Glutamatergic neuron (in vitro differentiated cells): Measurements from ENCODE around the gene TIPRL. TPM values are rescaled to one million over a fixed set of nuclear protein-coding genes. Genes with fewer than 3 reads are reported as not detected.

Experiments
- DNase-seq: peaks from one replicate; pipeline ENCODE4 v3.0.0; 2022
- H3K27ac Mint-ChIP-seq: one replicate; pipeline ENCODE4 v1.8.0; 2020; ENCODE audit warnings: mild to moderate bottlenecking, mixed read lengths, inconsistent platforms; ENCODE audit not compliant: unreplicated experiment
- H3K27me3 Mint-ChIP-seq: one replicate; pipeline ENCODE4 v1.8.0; 2020; ENCODE audit warnings: mild to moderate bottlenecking, moderate library complexity, mixed read lengths, inconsistent platforms; ENCODE audit not compliant: unreplicated experiment
- H3K36me3 Mint-ChIP-seq: one replicate; pipeline ENCODE4 v1.8.0; 2020; ENCODE audit warnings: mild to moderate bottlenecking, mixed read lengths, inconsistent platforms; ENCODE audit not compliant: unreplicated experiment
- H3K4me1 Mint-ChIP-seq: one replicate; pipeline ENCODE4 v1.8.0; 2020; ENCODE audit warnings: mild to moderate bottlenecking, low read depth, mixed read lengths, inconsistent platforms; ENCODE audit not compliant: unreplicated experiment
- H3K4me3 Mint-ChIP-seq: one replicate; pipeline ENCODE4 v1.8.0; 2020; ENCODE audit warnings: mild to moderate bottlenecking, mixed read lengths, inconsistent platforms; ENCODE audit not compliant: unreplicated experiment
- H3K9me3 Mint-ChIP-seq: one replicate; pipeline ENCODE4 v1.8.0; 2020; ENCODE audit warnings: mild to moderate bottlenecking, moderate library complexity, mixed read lengths, inconsistent platforms; ENCODE audit not compliant: unreplicated experiment
- CTCF ChIP-seq: fragments of 200-600 bp; sonication (generic); IDR thresholded peaks from one replicate; pipeline ENCODE4 v1.5.0; 2021; ENCODE audit not compliant: partially characterized antibody, unreplicated experiment
- total RNA-seq: library from RNA; stranded (reverse); fragmentation: NEBNext Ultra II Directional; extraction: Animal tissue kit (Norgen Biotek cat#: 25700); gene quantifications from one replicate; pipeline ENCODE4 v1.2.1, GENCODE V29; 2021; ENCODE audit not compliant: unreplicated experiment

Gene TIPRL
- total RNA-seq, 1 donor from 2014 or later = 27.8 TPM

GRCh38 chr1:168235548-168235885, 56.8 kb downstream of the TIPRL start:
- DNase-seq = no peak
- peak; percentile 11 for TF ChIP-seq CTCF
- Mint-ChIP-seq H3K27ac (no peak overlapping the region), H3K36me3 (peaks cover 3% of the 10 kb centered on the region), H3K4me1 (no peaks in the 10 kb centered on the region), H3K9me3 (no peaks in the 10 kb centered on the region), H3K4me3 (no peak overlapping the region), H3K27me3 (peaks cover 3% of the 10 kb centered on the region)

- Mint-ChIP-seq H3K27me3 (peaks cover 3% of the 10 kb centered on the region), H3K27ac (no peak overlapping the region), H3K4me3 (no peak overlapping the region), H3K4me1 (no peaks in the 10 kb centered on the region), H3K9me3 (no peaks in the 10 kb centered on the region), H3K36me3 (peaks cover 3% of the 10 kb centered on the region)
- TF ChIP-seq CTCF = no peak
- no peak for DNase-seq
Measured at GRCh38 chr1:168235937-168236336, 57.2 kb downstream of the TIPRL start.

- Mint-ChIP-seq H3K4me1 (no peaks in the 10 kb centered on the region), H3K36me3 (peaks cover 3% of the 10 kb centered on the region), H3K27ac (no peak overlapping the region), H3K9me3 (no peaks in the 10 kb centered on the region), H3K4me3 (no peak overlapping the region), H3K27me3 (peaks cover 3% of the 10 kb centered on the region)
- no peak for TF ChIP-seq CTCF
- no peak for DNase-seq
Measured at GRCh38 chr1:168236836-168237611, 58.3 kb downstream of the TIPRL start.

GRCh38 chr1:168243198-168243597, 64.4 kb downstream of the TIPRL start:
- H3K27ac Mint-ChIP-seq = no peak overlapping the region
- H3K4me3 Mint-ChIP-seq = no peak overlapping the region
- no peak for DNase-seq
- H3K4me1 Mint-ChIP-seq = no peaks in the 10 kb centered on the region
- no peak for TF ChIP-seq CTCF
- no peaks in the 10 kb centered on the region for H3K9me3 Mint-ChIP-seq
- no peaks in the 10 kb centered on the region for H3K27me3 Mint-ChIP-seq
- peaks cover 3% of the 10 kb centered on the region for H3K36me3 Mint-ChIP-seq

- H3K27ac Mint-ChIP-seq = no peak overlapping the region
- no peaks in the 10 kb centered on the region for H3K27me3 Mint-ChIP-seq
- no peaks in the 10 kb centered on the region for H3K4me1 Mint-ChIP-seq
- peaks cover 3% of the 10 kb centered on the region for H3K36me3 Mint-ChIP-seq
- DNase-seq = no peak
- no peak for TF ChIP-seq CTCF
- no peak overlapping the region for H3K4me3 Mint-ChIP-seq
- no peaks in the 10 kb centered on the region for H3K9me3 Mint-ChIP-seq
Measured at GRCh38 chr1:168243636-168244212, 65.0 kb downstream of the TIPRL start.
